HG03521 (cell line): ENCODE data around the gene TMEM235.
A peak's percentile ranks its signal among the peaks of the same experiment; 100 is the strongest.

Experiments used
- ATAC-seq: cut with Tn5 transposase; IDR thresholded peaks from one replicate; pipeline ENCODE4 v1.9.1; 2021; ENCODE audit warnings: mild to moderate bottlenecking, moderate library complexity; ENCODE audit not compliant: unreplicated experiment

Gene TMEM235

DNA sequence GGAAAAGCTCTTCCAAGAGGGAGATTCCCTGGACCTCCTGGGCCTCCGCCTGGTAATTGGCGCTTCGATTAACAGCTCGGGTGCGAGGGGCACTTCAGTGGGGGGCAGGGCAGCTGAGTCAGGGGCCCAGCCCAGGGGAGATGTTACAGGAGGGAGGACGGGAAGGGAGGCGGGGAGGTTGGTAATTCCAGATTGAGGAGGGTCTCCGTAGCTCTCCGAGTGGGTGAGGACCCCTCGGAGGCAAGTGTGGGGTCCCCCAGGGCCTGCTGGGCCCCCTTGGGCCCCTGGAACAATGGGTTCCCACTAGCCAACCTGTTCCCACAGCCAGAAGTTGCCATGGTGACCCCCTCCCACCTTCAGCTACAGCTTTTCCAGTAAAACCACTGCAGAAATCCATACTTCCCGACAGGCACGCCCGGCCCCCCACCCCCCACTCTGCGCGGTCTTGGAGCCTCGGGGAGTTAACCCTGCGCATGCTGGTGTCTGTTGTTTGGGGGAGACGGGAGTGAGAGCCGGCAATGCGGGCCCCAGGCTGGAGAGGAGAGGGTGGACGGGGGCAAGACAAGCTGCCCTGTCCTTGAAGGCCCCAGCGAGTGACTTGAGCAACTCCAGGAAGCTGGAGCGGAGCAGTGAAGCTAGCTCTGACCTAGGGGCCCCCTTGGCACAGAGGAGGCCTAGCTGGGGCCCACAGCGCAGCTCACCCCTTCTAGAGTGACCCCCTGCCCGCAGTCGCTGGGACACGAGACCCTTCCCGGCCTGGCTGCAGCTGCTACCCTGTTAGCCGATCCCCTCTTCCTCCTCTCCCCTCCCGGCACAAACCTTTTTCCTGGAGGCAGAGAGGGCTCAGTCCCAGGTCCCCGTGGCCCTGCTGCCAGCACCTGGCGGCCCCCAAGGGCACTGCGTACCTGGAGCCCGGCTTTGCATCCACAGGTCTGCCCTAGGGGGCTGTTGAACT, 37.8 kb downstream of the TMEM235 start:
- ATAC-seq, result no peak

DNA sequence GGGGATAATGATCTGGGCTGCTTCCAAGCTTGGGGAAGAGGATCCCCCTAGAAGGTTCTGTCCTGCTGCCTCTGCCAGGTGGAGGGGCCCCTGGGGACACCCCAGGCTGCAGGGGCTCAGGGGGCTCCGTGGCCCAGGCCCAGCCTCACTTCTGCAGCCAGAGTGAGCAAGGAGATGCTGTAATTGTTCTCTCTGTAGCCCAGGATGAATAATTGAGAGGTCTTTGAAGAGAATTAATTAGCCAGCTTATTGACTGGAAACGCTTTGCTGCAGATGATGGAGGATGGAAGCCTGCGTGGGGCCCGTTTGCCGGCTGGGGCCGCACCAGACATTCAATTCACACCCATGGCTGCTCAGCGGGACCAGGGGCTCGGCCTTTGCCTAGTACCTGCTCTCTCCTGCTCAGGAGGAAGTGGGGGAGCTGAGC, 38.5 kb downstream of the TMEM235 start:
- ATAC-seq, result no peak

DNA sequence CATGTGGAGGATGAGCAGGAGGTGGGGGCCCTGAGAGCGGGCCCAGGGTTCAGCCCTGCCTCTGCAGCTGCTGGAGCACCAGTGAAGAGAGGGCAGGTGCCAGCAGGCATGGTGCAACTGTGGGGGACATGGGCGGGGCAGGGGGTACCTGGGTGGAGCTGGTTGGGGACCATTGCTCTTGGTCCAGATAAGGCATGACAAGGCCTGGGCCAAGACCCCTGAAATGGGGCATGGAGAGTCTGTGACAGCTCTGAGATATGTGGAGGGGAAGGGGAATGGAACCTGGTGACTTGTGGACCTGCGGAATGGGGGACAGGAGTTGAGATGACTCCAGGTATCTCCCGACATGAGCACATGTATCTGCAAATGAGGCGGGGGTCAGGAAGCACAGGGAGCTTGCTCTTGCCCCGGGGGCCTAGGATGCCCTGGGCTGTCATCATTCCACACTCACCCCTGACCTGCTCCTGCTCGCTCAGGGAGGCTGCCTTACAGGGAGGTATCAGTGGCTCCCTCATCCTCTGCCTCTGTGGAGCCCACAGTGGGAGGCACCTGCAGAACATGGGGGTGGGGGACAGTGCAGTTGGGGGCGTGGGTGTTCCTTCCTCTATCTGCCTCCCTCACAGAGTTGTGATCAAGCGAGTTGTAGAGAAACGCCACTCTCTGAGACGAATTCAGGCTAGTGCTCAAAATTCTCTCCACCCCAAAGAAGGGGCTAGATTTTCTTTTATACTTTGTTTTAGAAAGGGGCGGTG, 40.2 kb downstream of the TMEM235 start:
- no peak for ATAC-seq

DNA sequence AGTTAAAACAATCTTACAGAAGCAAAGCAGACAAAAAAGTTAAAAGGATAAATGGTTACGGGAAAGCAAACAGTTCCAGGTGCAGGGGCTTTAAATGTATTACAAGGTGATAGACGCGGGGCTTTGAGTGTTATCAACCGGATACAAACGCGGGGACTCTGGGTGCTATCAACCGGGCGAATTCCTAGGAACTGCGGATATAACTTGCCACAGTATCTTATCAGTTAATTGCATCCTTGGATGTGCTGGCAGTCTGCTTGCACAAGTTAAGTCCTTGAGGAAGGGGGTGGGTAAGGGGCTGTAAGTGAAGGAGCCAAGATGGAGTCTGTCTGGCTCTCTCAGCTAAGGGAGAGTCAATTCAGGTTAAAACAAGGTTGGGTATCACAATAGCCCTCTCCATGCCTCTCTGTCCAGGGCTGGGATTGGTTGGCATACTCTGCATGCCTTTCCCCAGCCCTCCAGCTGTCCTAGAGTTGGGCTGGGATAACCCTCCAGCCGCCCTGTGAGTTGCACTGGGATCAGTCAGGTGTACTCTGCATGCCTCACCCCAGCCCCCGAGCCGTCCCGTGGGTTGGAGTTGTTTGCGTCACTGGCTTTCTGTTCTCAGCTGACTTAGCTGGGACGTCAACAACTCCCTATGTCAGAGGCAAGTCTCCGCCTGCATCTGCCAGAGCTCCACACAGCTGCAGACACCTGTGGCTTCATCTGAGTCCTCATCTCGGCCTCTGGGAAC, 40.9 kb downstream of the TMEM235 start:
- ATAC-seq, result no peak

DNA sequence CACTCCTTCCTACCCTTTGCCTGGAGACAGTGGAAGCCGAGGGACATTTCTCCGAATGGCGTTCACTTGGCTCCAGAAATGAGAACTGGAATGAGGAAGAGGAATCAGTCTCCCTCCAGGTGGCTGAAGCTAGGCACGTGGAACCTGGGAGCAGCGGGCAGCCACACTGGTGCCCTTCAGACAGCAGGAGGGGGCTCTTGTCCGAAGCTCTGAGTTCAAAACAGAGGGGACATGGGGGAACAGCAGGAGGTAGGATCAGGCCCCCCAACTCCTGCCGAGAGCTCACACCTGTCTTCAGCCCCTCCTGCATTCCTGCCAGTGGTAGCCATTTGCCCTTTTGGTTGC, 41.5 kb downstream of the TMEM235 start:
- no peak for ATAC-seq

DNA sequence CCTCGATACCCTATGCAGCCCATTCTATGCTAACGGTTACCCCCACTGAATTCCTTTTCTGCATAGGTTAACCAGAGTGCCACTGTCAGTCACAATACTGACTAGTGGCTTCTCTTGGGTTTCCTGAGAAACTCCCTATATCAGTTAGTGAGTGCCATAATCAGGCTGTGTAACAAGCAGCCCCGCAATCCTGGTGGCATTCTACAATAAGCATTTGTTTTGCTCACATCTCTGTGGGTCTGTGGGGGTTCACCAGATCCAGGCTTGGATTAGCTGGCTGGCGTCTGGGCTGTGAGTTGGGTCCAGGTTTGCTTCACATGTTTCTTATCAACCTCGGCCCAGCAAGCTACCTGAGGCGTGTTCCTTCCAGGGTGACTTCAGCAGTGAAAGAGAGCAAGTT, 42.4 kb downstream of the TMEM235 start:
- no peak for ATAC-seq

DNA sequence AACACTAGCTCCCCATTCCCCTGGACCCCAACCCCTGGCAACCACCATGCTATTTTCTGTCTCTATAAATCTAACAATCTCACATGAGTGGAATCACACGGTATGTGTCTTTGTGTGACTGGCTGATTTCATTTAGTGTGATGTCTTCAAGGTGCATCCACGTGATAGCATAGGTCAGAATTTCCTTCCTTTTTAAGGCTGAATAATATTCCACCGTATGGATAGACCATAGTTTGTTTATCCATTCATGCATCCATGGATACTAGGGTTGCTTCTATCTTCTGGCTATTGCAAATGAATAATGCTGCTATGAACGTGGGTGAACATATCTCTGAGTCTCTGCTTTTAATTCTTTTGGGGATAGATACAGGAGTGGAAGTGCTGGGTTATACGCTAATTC, 43.9 kb downstream of the TMEM235 start:
- no peak for ATAC-seq

DNA sequence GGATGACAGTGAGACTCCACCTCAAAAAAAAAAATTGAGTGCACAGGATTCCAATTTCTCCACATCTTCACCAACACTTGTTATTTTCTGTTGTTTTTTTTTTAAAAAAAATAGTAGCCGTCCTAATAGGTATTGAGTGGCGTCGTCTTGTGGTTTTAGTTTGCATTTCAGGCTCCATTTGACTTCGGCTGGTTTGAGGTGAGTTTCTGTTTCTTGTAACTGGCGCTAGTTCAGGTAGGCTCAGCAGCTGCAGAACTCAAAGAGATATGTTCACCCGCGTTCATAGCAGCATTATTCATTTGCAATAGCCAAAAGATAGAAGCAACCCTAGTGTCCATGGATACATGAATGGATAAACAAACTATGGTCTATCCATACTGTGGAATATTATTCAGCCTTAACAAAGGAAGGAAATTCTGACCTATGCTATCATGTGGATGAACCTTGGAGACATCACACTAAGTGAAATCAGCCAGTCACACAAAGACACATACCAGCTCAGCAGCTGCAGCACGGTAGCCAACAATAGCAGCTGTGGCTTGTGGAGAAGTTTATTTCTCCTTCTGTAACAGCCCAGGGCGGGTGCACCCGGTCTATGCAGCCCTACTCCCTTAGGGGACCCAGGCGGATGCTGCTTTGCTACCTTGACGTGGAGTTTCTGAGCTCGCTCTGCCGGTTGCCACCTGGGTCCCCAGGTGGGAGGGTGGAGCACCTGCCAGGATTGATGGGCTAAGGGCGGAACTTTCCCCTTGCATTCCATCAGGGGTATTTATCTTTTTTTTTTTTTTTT, 44.9 kb downstream of the TMEM235 start:
- ATAC-seq, result peak; percentile 53

DNA sequence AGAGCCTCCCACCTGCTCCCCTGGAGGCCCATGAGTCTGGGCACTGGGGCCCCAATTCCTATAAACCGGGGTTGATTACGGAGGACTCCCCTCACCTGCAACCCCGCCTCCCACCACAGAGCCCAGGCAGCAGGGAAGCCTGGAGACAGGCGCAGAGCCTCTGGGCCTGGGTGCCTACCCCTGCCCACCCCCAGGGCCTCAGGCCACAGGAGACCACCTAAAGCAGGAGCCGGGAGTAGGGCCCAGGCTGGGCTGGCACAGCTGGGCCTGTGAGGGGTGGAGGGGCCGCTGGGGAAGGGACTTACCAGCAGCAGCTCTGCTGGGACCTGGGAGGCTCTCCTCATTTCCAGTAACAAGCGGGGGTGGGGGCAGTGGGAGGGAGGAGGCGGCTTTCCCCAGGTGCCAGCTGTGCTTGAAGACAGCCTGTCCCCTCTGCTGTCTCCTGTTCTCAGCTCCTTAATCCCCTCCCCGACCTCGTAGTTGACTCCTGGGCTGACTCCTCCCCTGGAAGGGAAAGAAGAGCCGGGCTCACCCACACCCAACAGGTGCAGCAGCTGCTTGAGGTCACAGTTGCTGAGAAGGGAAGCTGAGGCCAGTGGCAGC, 46.8 kb downstream of the TMEM235 start:
- ATAC-seq, result no peak

DNA sequence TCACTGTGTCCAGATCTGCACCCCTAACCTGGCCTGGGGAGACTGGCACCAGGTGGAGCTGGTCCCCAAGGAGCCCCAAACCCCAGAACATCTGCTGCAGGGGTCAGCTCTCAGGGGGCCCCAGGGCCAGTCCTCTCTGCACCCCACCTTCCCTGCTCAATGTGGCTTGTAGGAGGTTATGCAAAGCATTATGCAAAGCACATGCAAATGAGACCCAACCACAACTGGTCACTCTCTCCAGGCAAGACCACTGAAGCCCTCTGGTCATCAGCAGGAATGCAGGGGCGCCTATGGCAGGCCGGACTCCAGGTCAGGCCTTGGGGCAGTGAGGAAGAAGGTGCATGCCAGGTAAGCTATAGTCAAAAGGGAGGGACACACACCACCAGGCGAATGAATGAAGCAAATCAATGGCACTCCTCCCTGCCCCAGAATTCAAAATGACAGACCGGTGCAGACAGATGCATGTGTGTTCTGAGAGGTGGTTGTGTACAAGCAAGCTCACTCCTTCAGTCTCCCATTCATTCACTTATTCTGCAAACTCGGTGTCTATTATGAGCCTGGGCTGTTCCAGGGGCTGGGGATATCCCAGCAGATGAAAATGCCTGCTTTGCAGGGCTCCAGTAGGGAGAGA, 48.0 kb downstream of the TMEM235 start:
- ATAC-seq, result no peak

DNA sequence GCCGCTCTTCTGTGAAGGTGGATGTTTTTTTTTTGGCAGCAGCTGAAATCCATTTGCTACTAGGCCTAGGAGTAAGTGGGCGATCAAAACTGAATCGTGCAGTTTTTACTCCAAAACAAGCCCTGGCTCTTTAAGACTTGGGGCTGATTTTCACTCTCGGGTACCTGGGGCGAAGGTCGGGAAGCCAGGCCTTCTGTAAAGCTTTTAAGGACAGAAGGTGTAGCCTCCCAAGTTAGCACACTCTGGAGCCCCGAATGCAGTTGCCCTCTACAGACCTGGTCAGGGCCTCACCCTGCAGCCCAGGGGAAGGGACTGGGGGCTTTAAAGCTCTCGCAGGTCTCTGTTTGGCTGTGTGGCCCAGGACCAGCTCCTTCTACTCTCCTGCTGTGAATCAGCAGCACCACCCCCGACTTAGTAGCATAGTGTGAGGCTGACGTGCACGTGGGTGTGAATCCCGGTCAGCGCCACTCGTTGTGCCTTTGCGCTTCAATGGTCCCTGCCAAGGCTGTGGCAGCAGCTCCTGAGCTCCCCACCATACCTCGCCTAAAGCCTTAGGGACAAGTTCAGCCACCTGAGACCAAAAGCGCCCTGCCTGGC, 49.9 kb downstream of the TMEM235 start:
- ATAC-seq, result no peak

DNA sequence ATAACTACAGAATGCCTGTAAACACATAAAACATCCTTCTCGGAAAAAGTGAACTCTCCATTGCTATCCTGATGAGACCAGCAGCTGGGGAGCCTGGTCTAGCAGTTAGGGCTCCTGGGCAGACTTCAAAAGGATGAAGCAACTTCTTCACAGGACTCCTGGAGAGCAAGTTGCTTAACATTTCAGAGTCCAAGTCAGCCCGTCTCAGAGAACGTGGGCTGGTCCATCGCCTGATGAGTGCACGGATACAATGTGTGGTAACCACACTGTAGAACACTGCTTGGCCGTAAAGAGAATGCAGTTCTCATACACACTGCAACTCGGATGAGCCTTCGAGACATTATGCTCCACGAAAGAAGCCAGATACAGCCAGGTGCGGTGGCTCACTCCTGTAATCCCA, 52.7 kb downstream of the TMEM235 start:
- ATAC-seq, result no peak

DNA sequence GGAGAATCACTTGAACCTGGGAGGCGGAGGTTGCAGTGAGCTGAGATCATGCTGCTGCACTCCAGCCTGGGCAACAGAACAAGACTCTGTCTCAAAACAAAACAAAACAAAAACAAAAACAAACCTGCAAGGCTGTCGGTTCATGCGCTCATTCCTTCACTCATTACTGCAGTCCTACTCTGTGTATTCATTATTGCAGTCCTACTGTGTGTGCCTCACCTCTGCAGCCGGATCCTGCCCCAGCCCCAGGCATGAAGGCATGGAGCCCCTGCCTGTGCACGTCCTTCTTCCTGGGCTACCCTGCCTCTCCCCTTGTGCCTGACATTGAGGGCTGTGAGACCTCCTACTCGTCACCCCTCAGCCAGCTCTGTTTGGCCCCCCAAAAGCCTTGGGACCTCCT, 57.6 kb downstream of the TMEM235 start:
- no peak for ATAC-seq

DNA sequence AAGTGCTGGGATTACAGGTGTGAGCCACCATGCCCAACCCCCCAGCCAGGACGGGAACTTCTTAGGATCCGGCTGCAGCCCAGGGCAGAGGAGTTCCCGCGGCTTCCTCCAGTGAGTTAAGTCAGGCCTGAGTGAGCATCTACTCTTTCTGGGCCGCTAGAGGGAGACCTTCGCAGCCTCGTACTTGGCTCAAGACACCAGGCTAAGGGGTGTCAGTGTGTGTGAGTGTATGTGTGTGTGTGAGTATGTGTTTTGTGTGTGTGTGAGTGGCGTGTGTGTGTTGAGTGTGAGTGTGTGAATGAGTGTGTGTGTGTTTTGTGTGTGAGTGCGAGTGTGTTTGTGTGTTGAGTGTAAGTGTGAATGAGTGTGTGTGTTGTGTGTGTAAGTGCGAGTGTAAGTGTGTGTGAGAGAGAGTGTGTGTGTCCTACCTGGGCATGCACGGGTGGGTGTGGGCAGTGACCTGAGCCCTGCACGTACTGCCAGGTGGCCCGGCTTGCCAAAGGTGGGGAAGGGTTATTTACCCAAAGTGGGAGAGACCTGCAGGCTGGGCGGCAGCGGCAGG, 58.5 kb downstream of the TMEM235 start:
- ATAC-seq, result no peak
